Effector memory CD8-positive, alpha-beta T cell (primary cell): ENCODE data around the gene GDA.

Experiments
- ATAC-seq: fragments of 150-1000 bp; cut with Tn5 transposase; replicated peaks from 2 replicates; pipeline ENCODE4 v1.10.0; 2021; ENCODE audit warnings: mild to moderate bottlenecking, moderate library complexity
- DNase-seq, 3 experiments: peaks; one replicate each; pipeline ENCODE4 v3.0.0; 2021
- H3K27ac Mint-ChIP-seq, 2 donors: one replicate each; pipeline ENCODE4 v1.8.0; 2022; ENCODE audit warnings: mild to moderate bottlenecking in 2 of 2, mixed read lengths in 2 of 2, moderate library complexity in 2 of 2
- H3K27me3 Mint-ChIP-seq, 2 donors: one replicate each; pipeline ENCODE4 v1.8.0; 2022; ENCODE audit warnings: mixed read lengths in 2 of 2
- H3K36me3 Mint-ChIP-seq: one replicate; pipeline ENCODE4 v1.8.0; 2022; ENCODE audit warnings: mild to moderate bottlenecking, moderate library complexity, mixed read lengths; ENCODE audit not compliant: insufficient read depth
- H3K4me1 Mint-ChIP-seq, 2 donors: one replicate each; pipeline ENCODE4 v1.8.0; 2022; ENCODE audit warnings: low read depth in 2 of 2, mixed read lengths in 2 of 2
- H3K4me3 Mint-ChIP-seq, 2 donors: one replicate each; pipeline ENCODE4 v1.8.0; 2022; ENCODE audit warnings: mild to moderate bottlenecking in 2 of 2, mixed read lengths in 2 of 2, moderate library complexity in 2 of 2
- H3K9me3 Mint-ChIP-seq, 2 donors: one replicate each; pipeline ENCODE4 v1.8.0; 2022; ENCODE audit warnings: mixed read lengths in 2 of 2

The GDA gene

DNA sequence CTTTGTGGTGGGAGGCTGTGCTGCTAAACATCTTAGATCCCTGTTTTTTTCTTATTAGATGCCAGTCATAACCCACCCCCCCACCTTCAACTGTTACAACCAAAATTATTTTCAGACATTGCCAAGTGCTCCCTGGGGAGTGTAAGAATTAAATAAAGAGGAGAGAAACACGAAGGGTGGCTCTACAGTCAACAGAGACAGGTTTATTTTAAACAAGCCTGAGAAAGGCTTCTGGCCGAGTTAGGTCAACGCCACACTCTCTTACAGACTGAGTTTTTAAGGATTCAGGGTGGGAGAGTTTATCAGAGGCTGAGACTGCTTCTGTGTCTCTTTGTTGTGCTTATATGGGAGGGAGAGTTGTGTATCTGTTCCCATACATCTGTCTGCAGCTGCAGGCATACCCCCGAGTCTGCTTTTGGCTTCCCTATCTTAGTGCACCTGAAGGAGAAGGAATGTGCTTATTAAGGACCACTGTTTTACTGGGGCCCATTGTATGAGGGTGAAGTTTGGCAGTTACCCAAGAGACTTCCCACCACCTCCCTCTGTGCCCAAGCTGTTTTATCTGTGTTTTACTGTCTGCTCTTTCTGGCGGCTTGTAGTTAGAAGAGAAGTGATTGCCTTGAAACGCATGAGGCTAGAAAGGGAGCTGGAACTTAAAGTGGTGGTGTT is 11.4 kb upstream of the GDA start:
- Mint-ChIP-seq H3K4me3 (no peak overlapping the region), H3K4me1 (no peaks in the 10 kb centered on the region), H3K9me3 (no peaks in the 10 kb centered on the region), H3K27ac (no peak overlapping the region), H3K36me3 (peaks cover 5% of the 10 kb centered on the region), H3K27me3 (peaks cover 14 to 18% of the 10 kb centered on the region in 2 donors)
- ATAC-seq = no peak
- DNase-seq = no peak

DNA sequence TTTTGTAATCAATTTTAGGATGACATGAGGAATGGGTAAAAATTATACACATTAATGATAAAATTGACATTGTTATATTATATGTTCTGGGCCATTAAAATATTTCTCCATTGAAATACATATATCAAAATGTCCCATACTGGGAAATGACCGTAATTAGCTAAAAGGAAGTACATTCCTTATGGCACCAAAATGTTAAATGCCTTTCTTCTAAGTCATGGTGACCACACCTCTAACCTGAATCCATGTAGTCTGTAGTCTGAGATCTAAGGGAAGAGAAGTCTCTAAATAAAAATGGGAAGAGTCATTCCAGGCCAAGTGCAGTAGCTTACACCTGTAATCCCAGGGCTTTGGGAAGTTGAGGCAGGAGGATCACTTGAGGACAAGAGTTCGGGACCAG is 10.0 kb upstream of the GDA start:
- Mint-ChIP-seq H3K9me3 (no peaks in the 10 kb centered on the region), H3K27me3 (peaks cover 14 to 18% of the 10 kb centered on the region in 2 donors), H3K27ac (no peak overlapping the region), H3K4me1 (no peaks in the 10 kb centered on the region), H3K36me3 (peaks cover 5% of the 10 kb centered on the region), H3K4me3 (no peak overlapping the region)
- no peak for DNase-seq
- ATAC-seq = no peak

DNA sequence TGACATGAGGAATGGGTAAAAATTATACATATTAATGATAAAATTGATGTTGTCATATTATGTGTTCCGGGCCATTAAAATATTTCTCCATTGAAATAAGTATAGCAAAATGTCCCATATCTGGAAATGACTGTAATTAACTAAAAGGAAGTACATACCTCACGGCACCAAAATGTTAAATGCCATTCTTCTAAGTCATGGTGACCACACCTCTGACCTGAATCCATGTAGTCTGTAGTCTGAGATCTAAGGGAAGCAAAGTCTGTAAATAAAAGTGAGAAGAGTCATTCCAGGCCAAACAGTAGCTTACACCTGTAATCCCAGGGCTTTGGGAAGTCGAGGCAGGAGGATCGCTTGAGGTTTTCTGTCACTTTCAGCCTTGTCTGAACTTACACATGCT is 8.7 kb upstream of the GDA start:
- Mint-ChIP-seq H3K4me1 (no peaks in the 10 kb centered on the region), H3K4me3 (no peak overlapping the region), H3K27me3 (peaks cover 14 to 27% of the 10 kb centered on the region in 2 donors), H3K27ac (no peak overlapping the region), H3K9me3 (no peaks in the 10 kb centered on the region), H3K36me3 (peaks cover 5% of the 10 kb centered on the region)
- no peak for DNase-seq
- ATAC-seq = no peak

DNA sequence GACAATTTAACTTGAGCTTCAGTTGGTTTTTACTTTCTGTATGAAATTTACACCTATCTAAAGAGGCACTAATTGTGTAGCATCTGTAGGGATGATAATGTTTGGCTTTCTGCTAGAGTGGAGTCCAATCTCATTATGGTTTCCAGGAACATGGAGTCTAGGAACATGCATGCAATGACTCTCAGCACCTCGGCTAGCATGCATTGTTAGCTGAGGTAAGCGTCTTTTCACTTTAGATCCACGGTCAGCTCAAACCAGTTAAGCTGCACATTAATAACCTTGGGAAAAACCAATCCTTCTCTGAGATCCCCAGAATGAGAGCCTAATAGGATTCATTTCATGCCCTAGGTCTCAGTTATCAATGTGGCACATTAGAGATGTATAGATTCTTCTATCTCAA is 7.8 kb upstream of the GDA start:
- no peak for DNase-seq
- H3K36me3 Mint-ChIP-seq = peaks cover 4% of the 10 kb centered on the region
- no peak overlapping the region for H3K27ac Mint-ChIP-seq
- no peak overlapping the region for H3K4me3 Mint-ChIP-seq
- no peaks in the 10 kb centered on the region for H3K4me1 Mint-ChIP-seq
- H3K9me3 Mint-ChIP-seq = no peaks in the 10 kb centered on the region
- ATAC-seq = no peak
- H3K27me3 Mint-ChIP-seq = peaks cover 14 to 36% of the 10 kb centered on the region in 2 donors

DNA sequence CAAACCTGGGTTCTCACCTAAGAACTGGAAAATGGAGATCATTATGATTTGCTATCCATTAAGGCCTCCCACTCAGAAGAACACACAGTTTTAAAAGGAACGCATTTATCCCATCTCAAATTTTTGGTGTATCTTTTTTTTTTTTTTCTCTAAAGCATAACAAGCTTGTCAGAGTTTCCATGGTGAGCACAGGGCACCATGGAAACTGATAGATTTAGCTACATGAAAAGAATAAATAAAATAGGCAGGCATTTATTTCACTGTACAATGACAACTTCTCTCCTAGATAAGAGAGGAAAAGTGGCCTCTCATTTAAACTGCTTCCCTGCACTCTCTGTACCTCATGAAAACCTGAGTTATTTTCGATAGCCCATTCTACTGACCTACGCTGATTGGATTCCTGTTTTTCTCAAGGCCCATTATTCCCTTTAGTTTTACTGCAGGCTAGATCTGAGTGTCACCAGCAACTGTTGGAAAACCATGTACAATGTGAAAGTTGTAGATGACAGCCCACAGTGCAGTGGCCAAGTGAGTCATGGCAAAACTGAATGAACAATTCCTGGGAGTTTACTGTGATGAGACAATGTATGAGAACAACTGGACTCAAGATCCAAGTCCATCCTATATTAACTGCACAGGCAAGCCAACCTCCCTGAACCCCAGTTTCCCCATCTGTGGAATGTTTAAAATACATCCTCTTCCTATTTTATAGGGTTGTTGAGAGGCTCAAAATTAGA is 4.3 kb upstream of the GDA start:
- Mint-ChIP-seq H3K4me3 (no peak overlapping the region), H3K9me3 (no peaks in the 10 kb centered on the region), H3K27me3 (peaks cover 35 to 62% of the 10 kb centered on the region in 2 donors), H3K36me3 (no peaks in the 10 kb centered on the region), H3K27ac (no peak overlapping the region), H3K4me1 (no peaks in the 10 kb centered on the region)
- DNase-seq = no peak
- no peak for ATAC-seq

DNA sequence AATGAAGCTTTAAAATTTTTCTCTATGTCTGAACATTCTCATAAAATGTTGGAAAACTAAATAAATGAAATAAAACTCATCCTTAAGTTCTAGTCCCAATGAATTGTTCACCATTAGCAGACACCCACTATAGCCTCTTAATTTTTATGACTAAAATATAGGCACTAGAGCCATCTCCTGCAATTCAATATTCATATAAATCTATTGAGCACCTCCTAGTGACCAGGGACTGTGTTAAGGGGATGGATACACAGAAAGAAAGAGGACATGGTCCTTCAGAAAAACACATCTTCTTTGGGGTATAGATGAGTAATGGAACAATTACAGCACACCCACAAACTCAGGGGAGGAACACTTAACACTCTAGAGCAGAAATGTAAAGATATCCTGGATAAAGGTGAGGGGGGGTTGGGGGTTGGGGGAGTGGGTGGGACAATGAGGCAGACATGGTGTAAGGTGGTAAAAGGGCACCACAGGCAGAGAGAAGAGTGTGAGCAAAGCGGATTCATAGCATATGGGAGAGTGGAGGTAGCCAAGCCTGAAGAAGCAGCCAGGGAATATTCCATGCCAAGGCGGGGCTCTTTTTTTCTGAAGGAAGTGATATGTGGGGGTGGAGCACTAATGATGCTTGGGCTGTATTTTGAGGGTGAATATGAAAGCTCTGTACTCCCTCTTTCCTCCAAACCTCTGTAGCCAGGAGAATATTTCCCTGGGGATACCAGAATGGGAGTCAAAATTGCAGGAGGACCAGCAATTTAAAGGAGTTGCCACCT is 3.3 kb upstream of the GDA start:
- Mint-ChIP-seq H3K27me3 (peaks cover 39 to 72% of the 10 kb centered on the region in 2 donors), H3K4me3 (no peak overlapping the region), H3K36me3 (no peaks in the 10 kb centered on the region), H3K9me3 (no peaks in the 10 kb centered on the region), H3K4me1 (no peaks in the 10 kb centered on the region), H3K27ac (no peak overlapping the region)
- ATAC-seq (no peak), DNase-seq (no peak)

DNA sequence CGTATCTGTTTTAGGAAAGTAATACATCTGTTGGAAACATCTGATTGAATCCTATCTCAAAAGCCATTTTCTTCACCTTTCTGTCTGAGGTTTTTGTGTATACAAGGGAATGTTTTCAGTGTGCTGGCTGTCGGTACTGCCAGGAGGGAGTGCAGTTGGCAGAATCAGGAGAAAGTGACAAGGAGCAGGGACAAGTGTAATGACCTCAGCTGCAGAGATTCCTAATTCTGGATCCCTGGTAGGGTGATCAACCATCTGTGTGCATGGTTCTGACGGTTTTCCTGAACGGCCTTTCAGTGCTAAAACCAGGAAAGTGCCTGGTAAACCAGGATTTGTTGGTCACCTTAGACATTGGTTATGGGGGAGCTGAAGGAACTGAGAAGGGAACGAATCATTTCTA is 1.6 kb upstream of the GDA start:
- Mint-ChIP-seq H3K4me3 (no peak overlapping the region), H3K36me3 (no peaks in the 10 kb centered on the region), H3K4me1 (no peaks in the 10 kb centered on the region), H3K9me3 (no peaks in the 10 kb centered on the region), H3K27me3 (peaks cover 39 to 63% of the 10 kb centered on the region in 2 donors), H3K27ac (no peak overlapping the region)
- DNase-seq = no peak
- no peak for ATAC-seq

DNA sequence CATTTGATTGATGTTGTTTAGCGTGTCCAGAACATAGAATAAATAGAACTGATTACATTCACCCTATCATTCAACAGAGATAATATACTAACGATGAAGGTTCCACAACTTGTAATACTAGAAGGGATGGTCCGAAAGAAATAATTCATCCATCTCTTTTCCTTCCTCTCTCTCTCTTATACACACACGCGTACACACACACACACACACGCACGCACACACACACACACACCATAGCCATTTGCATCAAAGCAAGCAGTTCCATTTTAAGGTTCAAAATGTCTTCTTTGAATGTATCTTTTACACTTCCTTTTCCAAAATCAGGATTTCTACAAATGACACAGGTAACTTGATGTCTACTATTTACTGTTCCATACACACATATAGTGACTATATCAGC is 887 bp downstream of the GDA start:
- H3K36me3 Mint-ChIP-seq = no peaks in the 10 kb centered on the region
- ATAC-seq (no peak), DNase-seq (no peak)
- no peak overlapping the region for H3K27ac Mint-ChIP-seq
- H3K27me3 Mint-ChIP-seq = peaks cover 39 to 61% of the 10 kb centered on the region in 2 donors
- no peak overlapping the region for H3K4me3 Mint-ChIP-seq
- no peaks in the 10 kb centered on the region for H3K4me1 Mint-ChIP-seq
- peaks cover 3% of the 10 kb centered on the region in 2 donors for H3K9me3 Mint-ChIP-seq

DNA sequence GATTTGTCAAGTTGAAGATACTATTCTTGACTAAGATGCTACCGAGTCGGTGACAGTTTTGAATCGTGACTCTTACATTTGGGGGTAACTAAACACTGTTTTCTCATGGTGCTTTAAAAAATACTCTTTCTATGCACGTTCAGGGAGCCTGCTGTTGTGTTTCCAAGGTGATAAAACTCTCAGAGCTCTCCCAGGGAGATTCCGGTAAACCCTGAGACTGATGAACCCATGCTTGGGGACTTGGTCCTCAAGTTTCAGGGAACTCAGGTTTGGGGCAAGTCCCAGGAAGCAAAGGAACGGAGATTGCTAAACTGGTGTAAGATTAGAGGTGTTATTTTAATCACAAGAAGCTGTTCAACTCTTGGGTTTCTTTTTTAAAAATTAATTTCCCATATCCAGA is 1.4 kb downstream of the GDA start:
- no peaks in the 10 kb centered on the region for H3K4me1 Mint-ChIP-seq
- ATAC-seq (no peak), DNase-seq (no peak)
- no peak overlapping the region for H3K4me3 Mint-ChIP-seq
- no peaks in the 10 kb centered on the region for H3K36me3 Mint-ChIP-seq
- H3K27me3 Mint-ChIP-seq = peaks cover 39 to 61% of the 10 kb centered on the region in 2 donors
- peaks cover 8% of the 10 kb centered on the region in 2 donors for H3K9me3 Mint-ChIP-seq
- H3K27ac Mint-ChIP-seq = no peak overlapping the region

DNA sequence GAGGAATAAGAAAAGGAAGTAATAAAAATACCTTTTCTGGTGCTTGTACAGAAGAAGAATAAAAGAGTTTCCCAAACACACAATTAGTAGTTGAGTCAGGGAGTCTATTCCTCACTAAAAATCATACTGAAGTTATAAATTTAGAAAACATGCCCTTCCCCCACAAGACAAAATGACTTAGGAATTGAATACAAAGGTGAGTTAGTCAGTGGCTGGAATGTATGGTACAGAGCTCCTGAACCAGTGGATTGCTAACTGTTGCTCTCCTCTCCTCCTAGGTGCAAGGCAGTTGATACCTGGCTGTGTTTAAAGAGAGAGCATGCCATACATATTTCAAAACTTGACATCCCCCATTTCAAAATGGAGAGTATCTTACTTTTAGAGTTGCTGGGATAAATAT is 1.9 kb downstream of the GDA start:
- ATAC-seq = no peak
- no peak overlapping the region for H3K27ac Mint-ChIP-seq
- H3K9me3 Mint-ChIP-seq = peaks cover 8% of the 10 kb centered on the region in 2 donors
- H3K36me3 Mint-ChIP-seq = no peaks in the 10 kb centered on the region
- peaks cover 39 to 61% of the 10 kb centered on the region in 2 donors for H3K27me3 Mint-ChIP-seq
- no peaks in the 10 kb centered on the region for H3K4me1 Mint-ChIP-seq
- no peak overlapping the region for H3K4me3 Mint-ChIP-seq
- DNase-seq = no peak

DNA sequence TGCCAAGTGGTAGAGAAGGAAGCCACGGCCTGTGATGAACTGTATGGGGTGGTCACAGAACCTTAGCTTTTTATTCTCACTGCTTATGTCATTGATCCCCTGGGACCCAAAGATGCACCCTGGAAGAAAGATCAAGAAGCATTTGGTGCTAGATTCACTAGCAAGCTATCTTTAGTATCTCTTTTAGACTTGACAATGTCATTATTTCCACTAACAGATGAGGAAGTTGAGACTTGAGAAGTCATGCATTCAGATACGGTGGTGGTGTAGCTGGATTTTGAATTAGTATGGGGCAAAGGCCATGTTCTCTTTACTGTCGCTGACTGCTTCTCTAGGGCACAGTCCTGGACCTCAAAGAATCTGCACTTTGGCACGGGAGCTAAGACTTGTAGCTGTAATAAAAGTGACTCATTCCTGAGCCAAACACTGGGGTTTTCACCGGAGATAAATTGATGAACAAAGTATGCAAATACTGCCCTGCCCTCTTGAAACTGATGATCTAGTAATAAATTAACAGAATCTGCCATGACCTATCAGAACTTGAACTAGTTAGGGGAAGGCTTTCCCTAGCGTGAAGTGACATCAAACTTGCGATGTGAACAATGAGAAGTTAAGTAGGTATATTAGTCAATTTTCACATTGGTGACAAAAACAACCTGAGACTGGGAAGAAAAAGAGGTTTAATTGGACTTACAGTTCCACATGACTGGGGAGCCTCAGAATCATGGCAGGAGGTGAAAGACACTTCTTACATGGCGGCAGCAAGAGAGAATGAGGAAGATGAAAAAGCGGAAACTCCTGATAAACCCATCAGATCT is 5.4 kb downstream of the GDA start:
- DNase-seq = no peak
- H3K4me3 Mint-ChIP-seq = no peak overlapping the region
- no peak overlapping the region for H3K27ac Mint-ChIP-seq
- H3K36me3 Mint-ChIP-seq = no peaks in the 10 kb centered on the region
- ATAC-seq = no peak
- H3K4me1 Mint-ChIP-seq = no peaks in the 10 kb centered on the region
- H3K9me3 Mint-ChIP-seq = peaks cover 8 to 10% of the 10 kb centered on the region in 2 donors
- peaks cover 15 to 43% of the 10 kb centered on the region in 2 donors for H3K27me3 Mint-ChIP-seq

DNA sequence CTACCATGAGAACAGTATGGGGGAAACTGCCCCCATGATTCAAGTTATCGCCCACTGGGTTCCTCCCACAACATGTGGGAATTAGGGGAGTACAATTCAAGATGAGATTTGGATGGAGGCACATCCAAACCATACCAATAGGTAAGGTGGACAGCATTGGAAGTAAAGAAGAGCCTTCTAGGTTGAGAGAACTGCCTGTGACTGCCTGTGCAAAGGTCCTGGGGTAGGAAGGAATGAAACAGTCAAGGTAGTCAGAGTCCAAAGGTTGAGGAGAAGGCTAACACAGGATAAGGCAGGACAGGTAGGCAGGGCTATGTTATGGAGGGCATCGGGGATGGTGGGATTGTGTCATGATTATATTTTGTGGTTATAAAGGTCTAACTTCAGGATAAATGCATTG is 6.1 kb downstream of the GDA start:
- Mint-ChIP-seq H3K27ac (no peak overlapping the region), H3K27me3 (peaks cover 9 to 37% of the 10 kb centered on the region in 2 donors), H3K36me3 (no peaks in the 10 kb centered on the region), H3K9me3 (peaks cover 8 to 10% of the 10 kb centered on the region in 2 donors), H3K4me1 (no peaks in the 10 kb centered on the region), H3K4me3 (no peak overlapping the region)
- DNase-seq = no peak
- no peak for ATAC-seq

DNA sequence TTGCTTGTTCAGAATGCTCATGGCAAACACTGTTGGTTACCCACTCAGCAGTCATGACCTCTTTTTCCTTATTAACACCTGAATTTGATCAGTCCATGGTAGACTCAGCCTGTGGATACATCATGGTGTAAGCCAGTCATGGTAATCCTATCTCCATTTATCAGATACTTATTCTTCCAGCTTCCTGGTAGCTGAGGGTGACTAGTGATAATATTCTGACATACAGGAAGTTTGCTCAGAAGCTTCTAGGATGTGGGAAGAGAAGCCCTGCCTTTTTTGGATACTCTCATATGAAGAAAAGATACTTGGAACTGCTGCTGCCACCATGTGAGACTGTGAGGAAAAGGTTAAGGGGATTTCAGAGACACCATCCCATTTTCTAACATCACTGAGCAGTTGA is 7.3 kb downstream of the GDA start:
- Mint-ChIP-seq H3K9me3 (peaks cover 8 to 10% of the 10 kb centered on the region in 2 donors), H3K27ac (no peak overlapping the region)

More for the DNA sequence above, 7.3 kb downstream of the GDA start:
- Mint-ChIP-seq H3K27me3 (peaks cover 4 to 31% of the 10 kb centered on the region in 2 donors), H3K4me1 (no peaks in the 10 kb centered on the region), H3K4me3 (no peak overlapping the region), H3K36me3 (no peaks in the 10 kb centered on the region)
- no peak for ATAC-seq
- DNase-seq = no peak
